NB4 (cell line): ENCODE measurements around the gene BCL11B.
A peak's percentile ranks its signal among the peaks of the same experiment; 100 is the strongest.

Source experiments
- DNase-seq: peaks from one replicate; pipeline ENCODE4 v3.0.0; 2010; ENCODE audit warnings: low read depth
- H3K4me3 ChIP-seq: one replicate; pipeline ENCODE4 v1.5.1; 2011; ENCODE audit warnings: mild to moderate bottlenecking, low read depth, low read length, moderate library complexity
- MYC ChIP-seq: IDR thresholded peaks from 2 replicates; pipeline ENCODE4 v1.6.1; 2011; ENCODE audit warnings: low read depth, low read length
- POLR2A ChIP-seq: IDR thresholded peaks from 2 replicates; pipeline ENCODE4 v1.6.1; 2011; ENCODE audit warnings: mild to moderate bottlenecking; ENCODE audit not compliant: insufficient read length; ENCODE audit errors: extremely low read depth
- TF ChIP-seq, protein P1 (sequence below): IDR thresholded peaks from one replicate; pipeline ENCODE4 v1.5.1; 2012; ENCODE audit warnings: low read depth, low read length
- TF ChIP-seq, protein P2 (sequence below): IDR thresholded peaks from 2 replicates; pipeline ENCODE4 v1.6.1; 2011; ENCODE audit warnings: low read depth, low read length

Gene BCL11B

GRCh38 chr14:99238216-99238615 is 33.8 kb downstream of the BCL11B start:
- H3K4me3 ChIP-seq: no peak overlapping the region
- TF ChIP-seq POLR2A: no peak
- no peak for TF ChIP-seq MYC
- TF ChIP-seq, protein P1, sequence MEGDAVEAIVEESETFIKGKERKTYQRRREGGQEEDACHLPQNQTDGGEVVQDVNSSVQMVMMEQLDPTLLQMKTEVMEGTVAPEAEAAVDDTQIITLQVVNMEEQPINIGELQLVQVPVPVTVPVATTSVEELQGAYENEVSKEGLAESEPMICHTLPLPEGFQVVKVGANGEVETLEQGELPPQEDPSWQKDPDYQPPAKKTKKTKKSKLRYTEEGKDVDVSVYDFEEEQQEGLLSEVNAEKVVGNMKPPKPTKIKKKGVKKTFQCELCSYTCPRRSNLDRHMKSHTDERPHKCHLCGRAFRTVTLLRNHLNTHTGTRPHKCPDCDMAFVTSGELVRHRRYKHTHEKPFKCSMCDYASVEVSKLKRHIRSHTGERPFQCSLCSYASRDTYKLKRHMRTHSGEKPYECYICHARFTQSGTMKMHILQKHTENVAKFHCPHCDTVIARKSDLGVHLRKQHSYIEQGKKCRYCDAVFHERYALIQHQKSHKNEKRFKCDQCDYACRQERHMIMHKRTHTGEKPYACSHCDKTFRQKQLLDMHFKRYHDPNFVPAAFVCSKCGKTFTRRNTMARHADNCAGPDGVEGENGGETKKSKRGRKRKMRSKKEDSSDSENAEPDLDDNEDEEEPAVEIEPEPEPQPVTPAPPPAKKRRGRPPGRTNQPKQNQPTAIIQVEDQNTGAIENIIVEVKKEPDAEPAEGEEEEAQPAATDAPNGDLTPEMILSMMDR: no peak
- TF ChIP-seq, protein P2, sequence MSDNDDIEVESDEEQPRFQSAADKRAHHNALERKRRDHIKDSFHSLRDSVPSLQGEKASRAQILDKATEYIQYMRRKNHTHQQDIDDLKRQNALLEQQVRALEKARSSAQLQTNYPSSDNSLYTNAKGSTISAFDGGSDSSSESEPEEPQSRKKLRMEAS: no peak
- DNase-seq: no peak

DNA sequence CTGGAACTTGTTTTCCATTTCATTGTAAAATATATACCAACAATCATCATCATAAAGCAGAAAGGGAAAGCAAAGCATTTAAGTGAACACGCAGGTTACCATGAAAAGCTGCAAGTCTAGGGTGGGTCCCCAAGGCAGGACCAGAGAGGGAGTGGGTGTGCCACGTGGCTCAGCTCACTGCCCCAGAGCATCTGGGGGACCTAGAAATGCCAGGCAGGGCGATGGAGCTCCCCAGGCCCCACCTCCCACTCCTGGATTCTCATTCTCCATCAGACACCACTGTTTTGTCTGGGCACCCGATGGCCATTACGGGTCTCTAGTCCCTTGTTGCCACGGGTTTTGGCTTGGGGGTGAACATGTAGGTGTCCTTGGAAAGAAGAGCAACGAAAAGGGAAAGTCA is 34.7 kb downstream of the BCL11B start:
- no peak overlapping the region for H3K4me3 ChIP-seq
- TF ChIP-seq, protein P2: no peak
- TF ChIP-seq, protein P1: no peak
- no peak for TF ChIP-seq MYC
- TF ChIP-seq POLR2A: no peak
- no peak for DNase-seq

- TF ChIP-seq MYC (no peak), POLR2A (no peak)
- TF ChIP-seq, protein P1: no peak
- TF ChIP-seq, protein P2: no peak
- no peak overlapping the region for H3K4me3 ChIP-seq
- no peak for DNase-seq
Measured at GRCh38 chr14:99236386-99237138, 35.4 kb downstream of the BCL11B start.

- TF ChIP-seq POLR2A (no peak), MYC (no peak)
- TF ChIP-seq, protein P2: no peak
- H3K4me3 ChIP-seq: no peak overlapping the region
- no peak for DNase-seq
Measured at GRCh38 chr14:99235582-99236320, 36.2 kb downstream of the BCL11B start.

DNA sequence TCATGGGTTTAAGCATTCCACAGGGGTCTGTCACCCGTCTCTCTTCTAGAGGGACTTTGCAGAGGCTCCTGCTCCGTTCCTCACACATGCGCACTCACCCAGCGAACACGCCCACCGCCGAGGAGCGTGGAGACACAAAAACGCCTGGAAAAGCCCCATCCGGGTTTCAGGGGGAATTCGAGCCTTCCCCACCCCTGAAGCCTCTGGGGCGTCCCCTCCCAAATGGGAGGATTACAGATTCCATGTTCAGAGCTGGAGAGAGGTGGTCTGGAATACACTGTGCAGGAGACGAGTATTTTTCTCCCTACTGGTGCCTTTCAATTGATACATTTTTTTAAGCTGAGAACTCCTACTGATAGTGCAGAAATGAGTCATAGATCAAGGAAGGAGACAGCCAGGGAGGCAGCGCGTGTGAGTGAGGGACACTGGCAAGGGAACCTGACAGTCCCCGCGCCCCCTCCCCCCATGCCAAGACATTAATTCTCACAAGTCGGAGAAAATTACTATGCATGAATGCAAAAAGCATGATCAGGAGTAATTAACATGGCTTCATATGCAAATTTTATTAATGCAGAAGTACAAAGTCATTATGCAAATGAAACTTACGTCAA is 36.9 kb downstream of the BCL11B start:
- H3K4me3 ChIP-seq: no peak overlapping the region
- TF ChIP-seq, protein P1: no peak
- TF ChIP-seq, protein P2: no peak
- TF ChIP-seq POLR2A: no peak
- TF ChIP-seq MYC: no peak
- DNase-seq: peak; percentile 9

- TF ChIP-seq MYC: no peak
- TF ChIP-seq, protein P1: no peak
- TF ChIP-seq POLR2A: no peak
- TF ChIP-seq, protein P2: no peak
- H3K4me3 ChIP-seq: no peak overlapping the region
- DNase-seq: no peak
Measured at GRCh38 chr14:99234355-99234754, 37.6 kb downstream of the BCL11B start.
